Pancreas (tissue), 10 donors: ENCODE data around the gene CAPS. TPM values are rescaled to one million over a fixed set of nuclear protein-coding genes. Genes with fewer than 3 reads are reported as not detected.

ENCODE experiments used
- ATAC-seq, 4 donors: fragments of 200-7000 bp; cut with Tn5 transposase; one replicate each; pipeline versions ENCODE4 v1.8.0 to v1.9.1; 2020; ENCODE audit warnings: mild to moderate bottlenecking in 4 of 4, moderate library complexity in 4 of 4
- DNase-seq, 6 donors: peaks; one replicate each; pipeline ENCODE4 v3.0.0-alpha.2; 2020
- FAIRE-seq: peaks from 2 replicates; lab custom pipeline; 2012; peaks lifted over from hg19 to GRCh38; lab: Jason Lieb, UNC
- H3K27ac ChIP-seq, 4 donors: fragments of 200-600 bp; sonication (generic); 1 replicate in 3 of 4; 2 replicates in 1 of 4; pipeline versions ENCODE4 v1.5.0 to v1.8.0; 2020
- H3K27me3 ChIP-seq, 4 donors: fragments of 200-600 bp; one replicate each; pipeline ENCODE4 v1.8.0; 2021
- H3K36me3 ChIP-seq, 3 donors: fragments of 200-600 bp; sonication (generic) in 1 of 3; one replicate each; pipeline versions ENCODE4 v1.5.0 to v1.8.0; 2020 to 2021
- H3K4me1 ChIP-seq, 3 donors: fragments of 200-600 bp; one replicate each; pipeline ENCODE4 v1.8.0; 2021
- H3K4me3 ChIP-seq, 4 donors: fragments of 200-600 bp; sonication (generic) in 2 of 4; one replicate each; pipeline versions ENCODE4 v1.5.0 to v1.8.0; 2020 to 2021
- H3K9me3 ChIP-seq, 4 donors: fragments of 200-600 bp; one replicate each; pipeline ENCODE4 v1.8.0; 2021
- WGBS, 2 donors: extraction: QIAGEN DNeasy Blood & Tissue Kit; methylation state at CpG; one replicate each; pipeline ENCODE4 v1.1.7; 2013; 5-methylcytosine and 5-hydroxymethylcytosine counted together
- intact Hi-C, 3 donors: fragments of 100-400 bp; cut with DNase I; formaldehyde crosslinking; loops; one replicate each; pipeline versions ENCODE4 v1.11.1 to v1.14.2; 2022
- polyA plus RNA-seq, 2 donors: library from polyadenylated mRNA; stranded (reverse); fragments of 200-250 nt; gene quantifications; one replicate each; pipeline ENCODE4 v1.2.3, GENCODE V29; 2013
- total RNA-seq, 6 donors: library from RNA; stranded (reverse); fragmentation: NEBNext Ultra II Directional in 4 of 6; extraction: Animal tissue kit (Norgen Biotek cat#: 25700) in 4 of 6; gene quantifications; one replicate each; pipeline versions ENCODE4 v1.2.1 to v1.2.4, GENCODE V29; 2021 to 2023
- TF ChIP-seq, protein P1 (sequence below), 4 donors: fragments of 200-600 bp; sonication (generic) in 3 of 4; IDR thresholded peaks; one replicate each; pipeline versions ENCODE4 v1.5.0 to v1.8.0; 2021; ENCODE audit warnings: antibody characterized with exemption in 4 of 4
- donor health status: healthy with polysubstance abuse.
- donor health status: DM: no; HTN: no; CAD: no; lungs with moderate emphysema.
- donor health status: DM: no; HTN: no; CAD: no.
- donor health status: control.
- donor health status: control.
- donor health status: Bipolar disorder and iron deficiency.
- donor health status: DM: yes; HTN: yes; CAD: no.
- donor health status: DM: no; HTN: no; CAD: no.
- donor health status: DM: no; HTN: no; CAD: no.
- donor health status: DM: yes; HTN: yes; CAD: no.

Gene CAPS
- total and polyA plus RNA-seq, 8 donors, result 10.5 to 77.2 (median 15.8) TPM

GRCh38 chr19:5936292-5936592, 22.2 kb downstream of the CAPS start:
- DNase-seq, result no peak
- H3K36me3 ChIP-seq, result peaks cover 1 to 18% (median 5%) of the 10 kb centered on the region in 3 donors

GRCh38 chr19:5937550-5937949, 23.5 kb downstream of the CAPS start:
- Histone ChIP-seq H3K4me1 (peaks cover 0 to 7% (median 6%) of the 10 kb centered on the region in 3 donors), H3K9me3 (no peaks in the 10 kb centered on the region), H3K27ac (no peak overlapping the region), H3K4me3 (no peak overlapping the region), H3K27me3 (no peaks in the 10 kb centered on the region), H3K36me3 (peaks cover 0 to 5% (median 3%) of the 10 kb centered on the region in 3 donors)
- DNase-seq (no peak), ATAC-seq (no peak), FAIRE-seq (no peak)
- intact Hi-C loops, result no loop called here
- 83 to 85% methylated on average over 10 of the region's 10 CpGs for WGBS, 2 donors
- TF ChIP-seq, protein P1, sequence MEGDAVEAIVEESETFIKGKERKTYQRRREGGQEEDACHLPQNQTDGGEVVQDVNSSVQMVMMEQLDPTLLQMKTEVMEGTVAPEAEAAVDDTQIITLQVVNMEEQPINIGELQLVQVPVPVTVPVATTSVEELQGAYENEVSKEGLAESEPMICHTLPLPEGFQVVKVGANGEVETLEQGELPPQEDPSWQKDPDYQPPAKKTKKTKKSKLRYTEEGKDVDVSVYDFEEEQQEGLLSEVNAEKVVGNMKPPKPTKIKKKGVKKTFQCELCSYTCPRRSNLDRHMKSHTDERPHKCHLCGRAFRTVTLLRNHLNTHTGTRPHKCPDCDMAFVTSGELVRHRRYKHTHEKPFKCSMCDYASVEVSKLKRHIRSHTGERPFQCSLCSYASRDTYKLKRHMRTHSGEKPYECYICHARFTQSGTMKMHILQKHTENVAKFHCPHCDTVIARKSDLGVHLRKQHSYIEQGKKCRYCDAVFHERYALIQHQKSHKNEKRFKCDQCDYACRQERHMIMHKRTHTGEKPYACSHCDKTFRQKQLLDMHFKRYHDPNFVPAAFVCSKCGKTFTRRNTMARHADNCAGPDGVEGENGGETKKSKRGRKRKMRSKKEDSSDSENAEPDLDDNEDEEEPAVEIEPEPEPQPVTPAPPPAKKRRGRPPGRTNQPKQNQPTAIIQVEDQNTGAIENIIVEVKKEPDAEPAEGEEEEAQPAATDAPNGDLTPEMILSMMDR (IDR thresholded peaks at IDR 0.05), result no peak

More at GRCh38 chr19:5936292-5936592, 22.2 kb downstream of the CAPS start:
- Histone ChIP-seq H3K4me1 (peaks cover 0 to 7% (median 6%) of the 10 kb centered on the region in 3 donors), H3K27ac (no peak overlapping the region), H3K9me3 (no peaks in the 10 kb centered on the region), H3K27me3 (no peaks in the 10 kb centered on the region), H3K4me3 (no peak overlapping the region)
- FAIRE-seq (no peak), ATAC-seq (peak in 3 of 4 donors; percentile 11 to 49 (median 21))
- intact Hi-C loops, result no loop called here
- TF ChIP-seq, protein P1 (IDR thresholded peaks at IDR 0.05), result no peak
- 64 to 82% methylated on average over 9 of the region's 9 CpGs for WGBS, 2 donors

DNA sequence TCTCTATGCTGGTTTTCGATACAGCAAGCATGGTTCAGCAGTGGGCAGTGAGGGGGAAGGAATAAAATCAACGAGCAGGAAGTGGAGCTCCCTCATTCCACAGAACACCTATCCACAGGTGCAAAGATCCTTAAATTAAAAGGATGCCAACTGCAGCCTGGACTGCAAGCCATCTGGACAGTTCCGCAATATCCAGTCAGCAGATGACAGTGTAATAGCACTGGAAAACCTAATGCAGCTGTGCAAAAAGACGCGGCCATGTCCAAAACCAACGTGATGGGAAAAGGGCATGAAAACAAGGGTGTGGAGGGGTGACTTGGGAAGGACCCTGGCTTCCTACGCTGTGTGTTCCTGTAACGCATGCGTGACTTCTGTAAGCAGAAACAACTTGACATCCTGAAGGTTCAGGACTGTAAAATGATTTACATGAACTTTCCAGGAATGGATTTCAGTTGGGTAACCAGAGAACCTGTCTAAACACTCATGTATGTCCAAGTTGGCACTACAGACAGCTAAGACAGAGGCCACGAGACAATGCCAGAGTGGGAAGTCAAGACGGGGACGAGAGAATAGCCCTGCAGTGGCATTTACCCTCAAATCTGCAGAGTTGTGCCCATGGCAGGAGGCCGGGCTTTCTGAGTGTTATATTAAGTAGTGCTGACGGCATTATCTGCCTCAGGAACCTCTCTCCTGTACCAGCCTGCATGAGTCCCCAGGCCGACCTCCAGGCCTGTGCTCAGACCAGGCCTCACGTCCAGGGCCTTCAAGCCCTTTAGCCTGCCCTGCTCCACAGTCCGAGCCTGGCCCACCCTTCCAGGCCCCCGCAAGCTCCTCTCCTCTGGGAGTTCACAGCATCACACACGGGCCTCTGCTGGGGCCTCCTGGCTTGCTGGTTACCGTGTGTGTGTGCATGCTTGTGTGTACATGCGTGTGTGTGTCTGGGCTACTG, 26.5 kb downstream of the CAPS start:
- H3K9me3 ChIP-seq, result no peaks in the 10 kb centered on the region
- peaks cover 0 to 7% (median 6%) of the 10 kb centered on the region in 3 donors for H3K4me1 ChIP-seq
- FAIRE-seq (no peak), DNase-seq (peak in 1 of 6 donors; percentile 39), ATAC-seq (no peak)
- no peaks in the 10 kb centered on the region for H3K27me3 ChIP-seq
- TF ChIP-seq, protein P1 (IDR thresholded peaks at IDR 0.05), result no peak
- 88% methylated on average over 21 of the region's 21 CpGs for WGBS, 2 donors
- no peaks in the 10 kb centered on the region for H3K36me3 ChIP-seq
- no peak overlapping the region for H3K4me3 ChIP-seq
- no peak overlapping the region for H3K27ac ChIP-seq
- intact Hi-C loops, result no loop called here

DNA sequence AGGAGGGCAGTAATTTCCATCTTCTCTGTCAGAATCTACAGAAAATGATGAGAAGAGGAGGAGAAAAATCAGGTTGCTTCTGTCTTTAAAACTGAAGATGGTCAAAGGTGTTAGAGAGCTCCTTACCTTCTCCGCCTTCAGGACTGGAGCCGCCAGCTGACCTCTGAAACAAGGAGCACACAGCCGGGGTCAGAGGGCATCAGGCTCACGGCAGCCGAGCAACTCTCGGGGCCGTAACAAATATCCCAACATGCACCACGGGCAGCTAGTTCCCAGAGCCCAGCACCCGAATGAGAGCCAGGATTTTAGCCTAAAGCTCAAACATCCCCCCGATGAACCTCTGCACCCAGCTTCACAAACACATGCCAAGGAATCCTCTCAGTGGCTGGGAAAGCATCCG, 27.6 kb downstream of the CAPS start:
- FAIRE-seq (no peak), DNase-seq (peak in 1 of 6 donors; percentile 26), ATAC-seq (no peak)
- TF ChIP-seq, protein P1 (IDR thresholded peaks at IDR 0.05), result no peak
- 90 to 91% methylated on average over 11 of the region's 11 CpGs for WGBS, 2 donors
- intact Hi-C loops, result no loop called here
- no peak overlapping the region for H3K4me3 ChIP-seq
- no peak overlapping the region for H3K27ac ChIP-seq
- H3K9me3 ChIP-seq, result no peaks in the 10 kb centered on the region
- H3K27me3 ChIP-seq, result no peaks in the 10 kb centered on the region
- H3K4me1 ChIP-seq, result peaks cover 0 to under 1% (median 0%) of the 10 kb centered on the region in 3 donors
- no peaks in the 10 kb centered on the region for H3K36me3 ChIP-seq

DNA sequence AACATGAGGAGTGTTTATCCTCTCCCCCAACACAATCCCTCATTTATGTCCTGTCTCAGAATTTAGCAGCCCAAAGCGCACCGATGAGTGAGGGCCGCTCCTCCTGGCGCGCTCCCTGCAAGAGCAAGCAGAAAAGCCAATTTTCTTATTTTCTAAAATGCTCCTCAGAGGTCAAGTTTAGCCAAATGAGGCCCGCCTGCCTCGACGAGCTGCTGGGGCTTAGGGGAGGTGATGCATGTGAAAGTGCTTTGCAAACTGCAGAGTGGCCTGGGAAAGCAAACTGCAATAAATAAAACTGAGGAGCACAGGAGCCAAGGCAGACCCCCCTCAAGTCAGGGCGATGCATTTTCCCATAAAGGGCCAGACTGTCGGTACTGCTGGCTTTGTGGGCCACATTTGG, 29.0 kb downstream of the CAPS start:
- Histone ChIP-seq H3K27ac (no peak overlapping the region), H3K4me3 (no peak overlapping the region), H3K4me1 (no peaks in the 10 kb centered on the region), H3K9me3 (no peaks in the 10 kb centered on the region), H3K36me3 (no peaks in the 10 kb centered on the region), H3K27me3 (no peaks in the 10 kb centered on the region)
- FAIRE-seq (no peak), DNase-seq (no peak), ATAC-seq (no peak)
- WGBS, 2 donors, result 85 to 91% methylated on average over 10 of the region's 10 CpGs
- intact Hi-C loops, result no loop called here
- TF ChIP-seq, protein P1 (IDR thresholded peaks at IDR 0.05), result no peak
